GM10248 (cell line): Measurements from ENCODE around the gene STRN.

Source experiments
- CTCF ChIA-PET: fragments of 300-600 bp; sonication (Branson Sonifier 250); formaldehyde crosslinking; extraction: SDS; loops from one replicate; lab custom pipeline; 2021; ENCODE audit warnings: antibody characterized with exemption; lab: Yijun Ruan, JAX
- POLR2A ChIA-PET: fragments of 350-650 bp; sonication (Branson Sonifier 250); formaldehyde crosslinking; extraction: SDS; loops from one replicate; lab custom pipeline; 2020; ENCODE audit warnings: antibody characterized with exemption; lab: Yijun Ruan, JAX
- DNase-seq: peaks from one replicate; pipeline ENCODE4 v3.0.0; 2012; ENCODE audit errors: extremely low spot score
- CTCF ChIP-seq: IDR thresholded peaks from 2 replicates; pipeline ENCODE4 v1.5.1; 2012; ENCODE audit warnings: mild to moderate bottlenecking, low read depth; ENCODE audit errors: extremely low read depth, missing control alignments, control extremely low read depth

STRN gene

GRCh38 chr2:36812196-36812595 is 154.1 kb downstream of the STRN start:
- no peak for TF ChIP-seq CTCF
- POLR2A ChIA-PET, result no interaction called here
- CTCF ChIA-PET, result interaction anchor here (0.8 to 2.8 kb wide), 5 partner anchors 9 to 28 kb away, joined by 3 to 13 read pairs (median 8); no protein-coding TSS in a partner anchor
- no peak for DNase-seq

- TF ChIP-seq CTCF, result no peak
- DNase-seq, result no peak
- POLR2A ChIA-PET, result interaction anchor here (0.7 kb wide), 1 partner anchor 866 kb away, joined by 5 read pairs; no protein-coding TSS in a partner anchor
- CTCF ChIA-PET, result interaction anchor here (1.3 to 2.8 kb wide), 5 partner anchors 10 to 30 kb away, joined by 3 to 13 read pairs (median 8); no protein-coding TSS in a partner anchor
Observed at GRCh38 chr2:36811071-36811470, 155.3 kb downstream of the STRN start.

GRCh38 chr2:36809069-36809445 is 157.3 kb downstream of the STRN start:
- ChIA-PET POLR2A (no interaction called here), CTCF (no interaction called here)
- no peak for TF ChIP-seq CTCF
- no peak for DNase-seq

GRCh38 chr2:36808386-36809068 is 157.8 kb downstream of the STRN start:
- no peak for DNase-seq
- POLR2A ChIA-PET, result no interaction called here
- CTCF ChIA-PET, result no interaction called here
- TF ChIP-seq CTCF, result no peak

GRCh38 chr2:36807223-36807886 is 159.0 kb downstream of the STRN start:
- no peak for DNase-seq
- TF ChIP-seq CTCF, result no peak
- ChIA-PET POLR2A (no interaction called here), CTCF (interaction anchor here (1.6 to 2.3 kb wide), 2 partner anchors 8 to 21 kb away, joined by 6 to 8 read pairs; no protein-coding TSS in a partner anchor)

- CTCF ChIA-PET, result interaction anchor here (1.2 to 2.3 kb wide), 4 partner anchors 10 to 142 kb away, joined by 3 to 8 read pairs (median 6); no protein-coding TSS in a partner anchor
- peak; percentile 24 for DNase-seq
- POLR2A ChIA-PET, result no interaction called here
- TF ChIP-seq CTCF, result no peak
Observed at GRCh38 chr2:36805635-36806224, 160.6 kb downstream of the STRN start.
